IPS DF 4.7 (cell line): Measurements from ENCODE around the gene PHKG2.
A peak's percentile ranks its signal among the peaks of the same experiment; 100 is the strongest.

Source experiments
- DNase-seq: peaks from one replicate; pipeline ENCODE4 v3.0.0-alpha.2; 2013; ENCODE audit warnings: low spot score; ENCODE audit errors: extremely low read depth

PHKG2 gene

DNA sequence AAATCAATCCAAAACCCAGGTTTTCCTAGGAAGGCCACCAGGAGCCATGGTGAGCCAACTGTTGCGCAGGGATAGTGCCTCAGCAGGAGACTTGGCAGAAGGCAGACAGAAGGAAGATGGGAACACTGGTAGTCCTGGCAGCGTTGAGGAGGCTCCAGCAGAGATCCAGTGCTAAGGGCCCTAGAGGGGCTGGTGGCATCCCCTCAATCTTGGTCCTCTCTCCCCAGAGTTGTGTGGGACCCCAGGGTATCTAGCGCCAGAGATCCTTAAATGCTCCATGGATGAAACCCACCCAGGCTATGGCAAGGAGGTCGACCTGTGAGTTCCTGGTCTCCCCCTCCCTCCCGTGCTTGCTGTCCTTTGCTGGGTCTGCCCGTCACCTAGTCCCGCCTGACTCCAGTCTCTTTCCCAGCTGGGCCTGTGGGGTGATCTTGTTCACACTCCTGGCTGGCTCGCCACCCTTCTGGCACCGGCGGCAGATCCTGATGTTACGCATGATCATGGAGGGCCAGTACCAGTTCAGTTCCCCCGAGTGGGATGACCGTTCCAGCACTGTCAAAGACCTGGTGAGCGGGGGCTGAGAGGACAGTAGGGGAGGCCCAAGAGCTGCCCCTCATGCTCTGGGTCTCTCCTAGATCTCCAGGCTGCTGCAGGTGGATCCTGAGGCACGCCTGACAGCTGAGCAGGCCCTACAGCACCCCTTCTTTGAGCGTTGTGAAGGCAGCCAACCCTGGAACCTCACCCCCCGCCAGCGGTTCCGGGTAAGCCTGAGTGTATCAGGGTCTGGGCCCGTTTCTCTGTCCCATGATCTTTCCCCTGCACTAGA, 7.9 kb downstream of the PHKG2 start:
- no peak for DNase-seq

DNA sequence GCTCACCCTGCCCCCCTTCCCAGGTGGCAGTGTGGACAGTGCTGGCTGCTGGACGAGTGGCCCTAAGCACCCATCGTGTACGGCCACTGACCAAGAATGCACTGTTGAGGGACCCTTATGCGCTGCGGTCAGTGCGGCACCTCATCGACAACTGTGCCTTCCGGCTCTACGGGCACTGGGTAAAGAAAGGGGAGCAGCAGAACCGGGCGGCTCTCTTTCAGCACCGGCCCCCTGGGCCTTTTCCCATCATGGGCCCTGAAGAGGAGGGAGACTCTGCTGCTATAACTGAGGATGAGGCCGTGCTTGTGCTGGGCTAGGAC, 8.5 kb downstream of the PHKG2 start:
- DNase-seq: no peak

DNA sequence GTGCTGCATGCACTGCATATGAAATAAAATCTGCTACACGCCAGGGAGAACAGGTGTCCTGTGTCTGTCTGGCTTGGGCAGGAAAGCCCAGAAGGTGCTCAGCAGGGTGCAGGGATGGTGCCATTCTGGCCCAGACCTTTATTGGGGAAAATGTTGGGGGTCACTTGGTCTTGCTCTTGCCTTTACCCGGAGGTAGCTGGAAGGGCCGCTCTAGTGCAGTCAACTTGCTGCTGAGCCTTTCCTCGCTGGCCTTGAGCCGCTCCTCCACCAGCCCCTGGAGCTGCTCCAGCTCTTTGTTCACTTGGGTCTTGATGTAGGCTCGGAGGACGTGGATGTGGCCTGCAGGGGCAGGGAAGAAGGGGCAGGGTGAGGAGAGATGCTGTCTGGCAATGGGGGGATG, 9.1 kb downstream of the PHKG2 start:
- DNase-seq: no peak

DNA sequence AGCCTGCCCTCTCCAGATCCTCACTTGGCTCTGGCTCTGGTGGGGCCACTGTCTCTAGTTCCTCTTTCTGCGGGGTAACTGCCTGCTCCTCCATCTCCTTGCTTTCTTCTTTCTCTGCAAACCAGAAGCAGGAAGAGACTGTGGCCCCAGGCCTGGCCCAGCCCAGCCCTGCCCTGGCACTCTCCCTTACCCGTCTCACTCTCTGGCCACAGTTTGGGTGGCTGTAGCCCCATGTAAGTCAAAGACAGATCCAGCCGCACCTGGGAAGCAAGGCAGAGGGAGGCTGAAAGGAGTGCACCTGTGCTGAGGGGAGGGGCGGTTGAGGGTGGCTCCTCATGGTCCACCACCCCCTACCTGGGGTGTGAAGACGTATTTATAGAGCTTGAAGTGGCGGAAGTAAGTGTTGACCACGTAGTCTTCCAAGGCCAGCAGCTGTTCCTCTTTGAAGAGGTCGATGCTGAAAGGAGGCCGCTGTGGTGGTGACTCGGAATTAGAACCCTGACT, 10.8 kb downstream of the PHKG2 start:
- DNase-seq: no peak

DNA sequence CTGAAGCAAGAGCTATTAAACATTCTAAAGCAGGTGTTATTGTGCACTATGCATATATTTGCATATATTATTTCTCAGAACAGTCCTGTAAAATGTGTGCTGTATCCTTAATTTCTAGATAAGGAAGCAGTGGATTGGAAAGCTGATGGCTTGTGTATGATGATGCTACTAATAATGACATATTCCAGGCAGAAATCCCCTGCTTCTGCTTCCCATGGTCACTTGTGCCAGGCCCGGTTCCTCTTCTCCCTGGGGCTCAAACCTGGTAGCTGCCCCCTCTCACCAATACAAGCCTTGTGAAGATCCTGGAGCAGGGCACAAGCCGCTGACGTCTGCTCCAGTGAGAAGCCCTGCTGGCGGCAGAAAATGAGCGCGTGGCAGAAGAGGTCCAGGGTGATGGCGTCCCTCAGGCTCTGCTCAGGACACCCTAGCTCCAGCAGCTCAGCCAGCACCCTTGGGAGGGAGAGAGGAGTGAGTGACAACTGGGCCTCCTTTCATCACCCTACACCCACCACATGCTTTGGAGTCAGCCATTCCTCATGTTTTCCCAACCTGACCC, 11.9 kb downstream of the PHKG2 start:
- no peak for DNase-seq

DNA sequence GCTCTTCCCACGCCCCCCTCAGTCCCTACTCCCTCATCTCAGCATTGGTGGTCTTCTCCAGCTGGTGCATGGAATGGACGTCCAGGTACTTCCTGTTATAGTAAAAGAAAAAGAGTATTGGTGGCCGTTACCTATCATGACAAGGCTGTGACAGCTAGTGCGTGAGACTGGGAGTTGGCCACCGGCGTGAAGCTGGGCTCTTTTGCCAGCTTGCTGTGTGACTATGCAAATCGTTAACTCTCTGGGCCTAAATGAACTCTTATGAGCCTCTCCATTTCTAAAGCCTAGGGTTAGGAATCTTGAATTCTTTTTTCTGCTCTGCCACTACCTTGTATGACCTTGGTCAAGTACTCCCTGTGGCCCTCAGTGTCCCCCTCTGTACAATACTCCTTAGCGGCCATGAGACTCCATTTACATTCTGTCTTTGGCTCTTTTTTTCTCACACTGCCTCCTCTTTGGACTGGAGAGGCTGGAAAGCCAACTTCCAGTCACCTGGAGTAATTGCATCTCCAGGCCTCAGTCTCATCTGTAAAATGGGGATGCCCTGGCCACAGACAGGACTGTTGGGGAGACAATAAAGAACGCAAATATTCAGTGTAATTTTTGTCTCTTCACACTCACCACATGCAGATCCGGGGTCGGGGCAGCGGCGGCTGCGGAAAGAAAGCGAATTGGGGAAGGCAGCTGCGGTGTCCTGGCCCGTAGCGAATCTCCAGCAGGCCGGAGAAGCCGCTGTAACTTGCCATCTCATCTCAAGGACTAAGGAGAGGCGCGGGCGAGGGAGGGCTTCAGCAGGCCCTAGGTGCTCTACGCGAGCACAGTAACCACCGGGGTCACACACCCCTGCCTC, 12.6 kb downstream of the PHKG2 start:
- DNase-seq: no peak

DNA sequence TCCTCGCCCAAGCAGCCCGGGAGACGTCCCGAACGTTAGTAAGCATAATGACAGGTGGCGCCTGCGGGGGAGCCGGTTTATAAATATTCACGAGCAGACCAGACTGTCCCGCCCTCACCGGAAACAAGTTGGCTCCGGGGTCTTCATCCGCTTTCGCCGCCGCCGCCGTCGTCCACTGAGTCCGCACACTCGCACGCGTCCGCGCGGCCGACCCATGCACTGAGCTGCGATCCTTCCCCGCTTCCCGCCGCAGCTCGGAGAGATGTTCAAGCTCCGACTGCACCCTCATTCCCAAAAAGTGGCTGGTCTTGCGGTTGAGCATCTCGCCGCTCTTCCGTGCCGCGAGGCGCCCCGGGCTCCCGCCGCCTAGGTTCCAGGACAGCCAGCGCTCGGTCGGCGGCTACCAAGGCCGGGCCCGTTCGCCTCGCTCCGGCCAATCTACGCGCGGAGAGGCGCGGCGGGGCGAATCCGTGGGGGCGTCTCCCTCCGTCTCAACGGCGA, 13.3 kb downstream of the PHKG2 start:
- no peak for DNase-seq

DNA sequence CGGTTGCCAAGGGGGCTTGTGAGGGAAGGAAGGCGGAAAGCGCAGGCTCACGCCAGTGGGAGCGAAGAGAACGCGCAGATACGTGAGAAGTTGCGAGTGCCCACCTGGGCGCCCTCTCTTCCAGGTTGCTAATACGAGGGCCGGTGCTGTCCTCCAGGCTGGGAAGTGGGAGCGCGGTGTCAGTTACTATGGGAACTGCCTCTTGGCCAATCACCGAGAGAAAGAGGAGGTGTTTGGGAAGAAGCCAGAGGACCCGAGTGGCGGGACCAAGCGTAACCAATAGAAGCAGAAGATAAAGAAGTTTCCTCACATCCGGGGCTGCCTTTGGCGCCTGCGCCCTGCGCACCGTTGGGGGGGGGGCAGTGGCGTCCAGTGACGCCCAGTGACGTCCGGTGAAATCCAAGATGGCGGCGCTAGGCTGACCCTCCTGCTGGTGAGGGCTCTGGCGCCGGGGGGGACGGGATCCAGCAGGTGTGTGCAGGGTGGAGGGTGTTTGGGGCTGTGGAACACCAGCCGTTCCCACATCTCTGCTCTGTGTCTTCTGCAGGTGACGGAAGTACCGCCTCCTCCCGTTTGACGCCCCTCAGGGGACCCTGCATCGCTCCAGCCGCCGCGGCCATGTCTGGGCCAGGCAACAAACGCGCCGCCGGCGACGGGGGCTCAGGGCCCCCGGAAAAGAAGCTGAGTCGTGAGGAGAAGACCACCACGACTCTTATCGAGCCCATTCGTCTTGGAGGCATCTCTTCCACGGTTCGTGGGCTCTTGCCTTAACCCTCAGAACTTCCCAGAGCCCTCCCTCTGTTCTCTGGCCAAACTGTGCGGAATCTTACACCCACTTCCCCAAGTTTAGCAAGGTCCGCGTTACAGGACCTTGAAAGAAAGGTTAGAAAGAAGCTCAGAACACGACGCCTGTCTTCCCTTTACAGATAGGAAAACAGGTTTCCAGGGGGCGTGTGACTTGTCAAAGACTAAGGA, 14.0 kb downstream of the PHKG2 start, which contains the start of the genes CFAP119 and RNF40:
CFAP119 (minus strand) TSS at position 135 of the 975 bp plus-strand sequence. CDS start 314 bp downstream, outside the sequence.
RNF40 (plus strand) TSS at position 395 of the 975 bp plus-strand sequence; CDS start at position 619, 224 bp downstream.
- peak; percentile 86 for DNase-seq

DNA sequence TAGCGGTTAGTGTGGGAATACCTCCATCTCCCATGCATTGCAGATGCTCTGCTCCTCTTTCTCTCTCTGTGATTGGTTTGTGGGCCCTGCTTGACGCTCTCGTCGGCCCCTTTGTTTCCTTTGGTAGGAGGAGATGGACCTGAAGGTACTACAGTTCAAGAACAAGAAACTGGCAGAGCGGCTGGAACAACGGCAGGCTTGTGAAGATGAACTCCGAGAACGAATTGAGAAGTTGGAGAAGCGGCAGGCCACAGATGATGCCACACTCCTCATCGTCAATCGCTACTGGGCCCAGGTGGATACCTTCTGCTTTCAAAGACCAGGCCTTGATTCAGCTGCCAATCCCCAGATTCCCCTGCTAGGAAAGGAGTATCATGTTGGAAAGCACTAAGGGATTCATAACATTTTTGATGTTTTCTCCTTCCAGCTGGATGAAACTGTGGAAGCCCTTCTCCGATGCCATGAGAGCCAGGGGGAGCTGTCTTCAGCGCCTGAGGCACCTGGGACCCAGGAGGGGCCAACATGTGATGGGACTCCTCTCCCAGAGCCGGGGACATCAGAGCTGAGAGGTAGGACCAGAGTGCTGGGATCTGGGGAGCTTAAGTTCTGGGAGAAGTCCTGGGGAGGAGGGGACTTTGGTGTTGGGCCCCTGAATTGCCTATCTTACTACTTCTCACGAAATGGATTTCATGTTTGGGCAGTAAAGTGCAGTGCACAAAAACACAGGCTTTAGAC, 14.9 kb downstream of the PHKG2 start:
- no peak for DNase-seq

DNA sequence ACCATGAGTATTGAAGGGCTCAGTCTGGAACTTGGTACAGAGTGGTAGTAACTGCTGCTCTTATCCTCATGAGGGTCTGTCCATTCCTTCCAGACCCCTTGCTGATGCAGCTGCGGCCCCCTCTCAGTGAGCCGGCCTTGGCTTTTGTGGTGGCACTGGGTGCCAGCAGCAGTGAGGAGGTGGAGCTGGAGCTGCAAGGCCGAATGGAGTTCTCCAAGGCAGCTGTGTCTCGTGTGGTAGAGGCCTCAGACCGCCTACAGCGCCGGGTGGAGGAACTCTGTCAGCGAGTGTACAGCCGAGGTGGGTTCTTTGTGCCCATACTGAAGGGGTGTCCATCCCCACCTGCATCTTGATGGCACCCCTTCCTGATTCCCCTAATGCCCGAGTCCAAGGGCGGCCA, 15.9 kb downstream of the PHKG2 start:
- DNase-seq: no peak

DNA sequence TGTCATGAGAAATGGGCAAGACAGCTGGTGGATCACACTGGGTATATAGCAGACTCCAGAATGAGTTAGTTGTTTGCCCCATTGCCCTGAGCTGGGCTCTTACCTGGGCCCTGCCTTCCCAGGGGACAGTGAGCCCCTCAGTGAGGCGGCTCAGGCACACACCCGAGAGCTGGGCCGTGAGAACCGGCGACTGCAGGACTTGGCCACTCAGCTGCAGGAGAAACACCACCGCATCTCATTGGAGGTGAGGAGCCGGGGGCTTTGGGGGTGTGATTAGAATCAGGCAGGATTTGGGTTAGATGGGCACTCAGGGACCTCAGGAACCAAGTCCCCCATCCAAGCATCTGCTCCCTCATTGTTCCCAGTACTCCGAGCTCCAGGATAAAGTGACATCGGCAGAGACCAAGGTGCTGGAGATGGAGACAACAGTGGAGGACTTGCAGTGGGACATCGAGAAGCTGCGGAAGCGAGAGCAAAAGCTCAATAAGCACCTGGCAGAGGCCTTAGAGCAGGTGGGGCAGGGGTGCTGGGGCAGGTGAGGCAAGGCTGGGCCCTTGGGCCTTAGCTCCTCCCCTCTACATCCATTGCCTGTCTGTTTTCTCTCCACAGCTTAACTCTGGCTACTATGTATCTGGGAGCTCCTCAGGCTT, 16.7 kb downstream of the PHKG2 start:
- no peak for DNase-seq

DNA sequence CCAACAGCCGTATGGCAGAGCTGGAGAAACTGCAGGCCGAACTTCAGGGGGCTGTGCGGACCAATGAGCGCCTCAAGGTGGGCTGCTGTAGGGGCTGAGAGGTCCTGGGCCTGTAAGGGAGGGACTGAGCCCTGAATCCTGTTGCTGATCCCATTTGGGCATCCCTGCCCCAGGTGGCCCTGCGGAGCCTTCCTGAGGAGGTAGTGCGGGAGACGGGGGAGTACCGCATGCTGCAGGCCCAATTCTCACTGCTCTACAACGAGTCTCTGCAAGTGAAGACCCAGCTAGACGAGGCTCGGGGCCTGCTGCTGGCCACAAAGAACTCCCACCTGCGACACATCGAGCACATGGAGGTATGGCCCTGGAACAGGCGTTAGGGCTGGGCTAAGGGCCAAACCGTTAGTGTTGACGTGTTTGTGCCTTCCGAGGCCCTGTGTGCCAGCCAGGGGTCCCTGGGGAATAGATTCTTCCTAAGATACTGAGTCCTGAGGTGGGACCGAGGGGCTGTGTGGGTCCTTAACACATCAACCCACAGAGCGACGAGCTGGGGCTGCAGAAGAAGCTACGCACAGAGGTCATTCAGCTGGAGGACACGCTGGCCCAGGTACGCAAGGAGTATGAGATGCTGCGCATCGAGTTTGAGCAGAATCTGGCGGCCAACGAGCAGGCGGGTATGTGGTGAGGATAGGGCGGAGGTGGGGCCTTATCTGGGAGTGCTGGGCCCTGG, 18.1 kb downstream of the PHKG2 start:
- DNase-seq: no peak

DNA sequence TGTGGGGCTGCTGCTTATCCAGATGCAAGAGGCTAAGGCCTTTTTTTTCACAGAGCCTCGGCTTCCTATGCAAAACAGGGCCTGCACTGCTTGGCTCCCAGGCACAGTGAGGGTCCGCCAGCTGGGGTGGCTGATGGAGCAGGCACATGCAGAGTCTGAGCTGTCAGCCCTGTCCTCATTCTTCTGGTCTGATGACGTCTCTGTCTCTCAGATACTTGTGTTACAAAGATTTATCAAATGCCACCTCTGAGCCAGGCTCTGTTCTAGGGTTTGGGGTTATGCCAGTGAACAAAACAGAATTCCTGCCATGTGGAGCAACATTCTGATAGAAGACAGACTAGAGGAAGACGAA, 18.7 kb downstream of the PHKG2 start:
- no peak for DNase-seq

DNA sequence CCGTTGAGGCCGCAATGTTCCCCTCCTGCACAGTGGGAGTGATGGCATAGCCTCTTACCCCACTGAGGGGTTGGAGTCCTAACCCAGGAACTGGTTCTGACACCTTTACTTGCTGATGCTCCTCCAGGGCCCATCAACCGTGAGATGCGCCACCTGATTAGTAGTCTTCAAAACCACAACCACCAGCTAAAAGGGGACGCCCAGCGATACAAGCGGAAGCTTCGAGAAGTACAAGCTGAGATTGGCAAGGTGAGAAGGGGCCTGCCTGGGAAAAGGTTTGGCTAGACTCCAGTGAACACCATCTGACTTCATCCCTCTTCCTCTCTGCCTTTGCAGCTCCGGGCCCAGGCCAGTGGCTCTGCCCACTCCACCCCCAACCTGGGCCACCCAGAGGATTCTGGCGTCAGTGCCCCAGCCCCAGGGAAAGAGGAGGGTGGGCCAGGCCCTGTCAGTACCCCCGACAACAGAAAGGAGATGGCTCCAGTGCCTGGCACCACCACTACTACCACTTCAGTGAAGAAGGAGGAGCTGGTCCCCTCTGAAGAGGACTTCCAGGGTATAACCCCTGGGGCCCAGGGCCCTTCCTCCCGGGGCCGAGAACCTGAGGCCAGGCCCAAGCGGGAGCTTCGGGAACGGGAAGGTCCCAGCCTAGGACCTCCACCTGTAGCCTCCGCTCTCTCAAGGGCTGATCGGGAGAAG, 19.7 kb downstream of the PHKG2 start:
- DNase-seq: no peak

DNA sequence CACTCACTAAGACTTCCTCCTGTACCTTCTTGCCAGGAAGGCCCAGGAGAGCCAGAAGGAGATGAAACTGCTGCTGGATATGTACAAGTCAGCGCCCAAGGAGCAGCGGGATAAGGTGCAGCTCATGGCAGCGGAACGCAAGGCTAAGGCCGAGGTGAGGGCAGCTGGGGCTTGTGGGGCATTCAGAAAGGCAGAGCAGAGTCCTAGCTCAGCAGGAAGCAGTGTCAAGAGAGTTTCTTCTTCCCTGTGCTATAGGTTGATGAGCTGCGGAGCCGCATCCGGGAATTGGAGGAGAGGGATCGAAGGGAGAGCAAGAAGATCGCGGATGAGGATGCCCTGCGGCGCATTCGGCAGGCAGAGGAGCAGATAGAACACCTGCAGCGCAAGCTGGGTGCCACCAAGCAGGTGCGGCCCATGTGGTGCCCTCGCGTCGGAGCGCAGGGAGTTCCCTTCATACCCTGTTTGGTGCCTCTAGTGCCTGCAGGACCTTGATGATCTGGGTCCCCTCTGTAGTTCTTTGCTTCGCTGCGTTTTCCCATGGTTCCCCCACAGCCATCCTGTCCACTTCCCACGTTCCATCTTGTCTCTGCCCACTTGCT, 20.5 kb downstream of the PHKG2 start:
- DNase-seq: no peak

DNA sequence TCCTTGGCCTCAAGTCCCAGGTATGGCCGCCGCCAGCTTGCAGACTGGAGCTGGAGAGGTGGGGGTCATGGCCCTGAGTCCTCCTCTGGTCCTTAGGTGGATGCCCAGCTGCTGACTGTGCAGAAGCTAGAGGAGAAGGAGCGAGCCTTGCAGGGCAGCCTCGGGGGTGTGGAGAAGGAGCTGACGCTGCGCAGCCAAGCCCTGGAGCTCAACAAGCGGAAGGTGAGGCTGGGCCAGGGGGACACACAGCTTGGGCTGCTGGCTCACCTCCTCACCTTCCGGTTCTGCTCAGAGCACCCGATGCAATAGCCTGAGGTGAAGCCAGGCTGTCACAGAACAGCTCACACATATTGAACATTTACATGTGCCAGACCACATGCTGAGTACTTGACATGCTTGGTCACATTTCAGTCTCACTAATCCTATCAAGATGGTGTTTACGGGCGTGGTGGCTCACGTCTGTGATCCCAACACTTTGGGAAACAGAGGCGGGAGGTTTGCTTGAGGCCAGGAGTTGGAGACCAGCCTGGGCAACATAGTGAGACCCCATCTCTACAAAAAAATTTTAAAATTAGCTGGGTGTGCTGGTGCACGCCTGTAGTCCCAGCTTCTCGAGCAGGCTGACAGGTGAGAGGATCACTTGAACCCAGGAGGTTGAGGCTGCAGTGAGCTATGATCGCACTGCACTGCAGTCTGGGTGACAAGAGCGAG, 21.3 kb downstream of the PHKG2 start:
- DNase-seq: no peak

DNA sequence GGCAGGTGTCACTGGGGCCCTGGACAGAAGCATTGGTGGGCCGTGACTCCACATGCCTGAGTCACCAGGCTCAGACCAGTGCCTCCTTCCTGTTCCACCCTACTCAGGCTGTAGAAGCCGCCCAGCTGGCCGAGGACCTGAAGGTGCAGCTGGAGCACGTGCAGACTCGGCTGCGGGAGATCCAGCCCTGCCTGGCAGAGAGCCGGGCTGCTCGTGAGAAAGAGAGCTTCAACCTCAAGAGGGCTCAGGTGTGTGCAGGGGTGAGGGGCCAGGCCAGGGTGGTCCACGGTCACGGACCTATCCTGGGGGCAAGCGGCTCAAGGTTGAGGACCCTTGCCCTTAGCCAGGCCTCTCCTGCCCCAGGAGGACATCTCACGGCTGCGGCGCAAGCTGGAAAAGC, 23.5 kb downstream of the PHKG2 start:
- no peak for DNase-seq
